Progenitor cell of endocrine pancreas (in vitro differentiated cells): ENCODE results near the gene ASPA. TPM values are rescaled to one million over a fixed set of nuclear protein-coding genes. Genes with fewer than 3 reads are reported as not detected.

ENCODE experiments used
- DNase-seq: peaks from one replicate; pipeline ENCODE4 v3.0.0; 2021; ENCODE audit warnings: low spot score; ENCODE audit not compliant: unreplicated experiment
- H3K27ac Mint-ChIP-seq: 2 replicates; pipeline ENCODE4 v1.8.0; 2021; ENCODE audit warnings: mild to moderate bottlenecking, moderate library complexity, mixed read lengths
- H3K27me3 Mint-ChIP-seq: 2 replicates; pipeline ENCODE4 v1.8.0; 2021; ENCODE audit warnings: mixed read lengths
- H3K36me3 Mint-ChIP-seq: 2 replicates; pipeline ENCODE4 v1.8.0; 2022; ENCODE audit warnings: mixed read lengths; ENCODE audit not compliant: insufficient read depth
- H3K4me1 Mint-ChIP-seq: 2 replicates; pipeline ENCODE4 v1.8.0; 2021; ENCODE audit warnings: low read depth, mixed read lengths
- H3K4me3 Mint-ChIP-seq: 2 replicates; pipeline ENCODE4 v1.8.0; 2021; ENCODE audit warnings: low read depth, mild to moderate bottlenecking, moderate library complexity, mixed read lengths
- H3K9me3 Mint-ChIP-seq: 2 replicates; pipeline ENCODE4 v1.8.0; 2021; ENCODE audit warnings: low read depth, mixed read lengths
- total RNA-seq: library from RNA; stranded (reverse); gene quantifications from 2 replicates; pipeline ENCODE4 v1.2.1, GENCODE V29; 2021
- TF ChIP-seq, protein P1 (sequence below): fragments of 200-600 bp; sonication (generic); IDR thresholded peaks from one replicate; pipeline ENCODE4 v1.5.0; 2021; ENCODE audit warnings: antibody characterized with exemption, mild to moderate bottlenecking; ENCODE audit not compliant: unreplicated experiment

Gene ASPA
- total RNA-seq, 1 donor from 2014 or later = not detected

DNA sequence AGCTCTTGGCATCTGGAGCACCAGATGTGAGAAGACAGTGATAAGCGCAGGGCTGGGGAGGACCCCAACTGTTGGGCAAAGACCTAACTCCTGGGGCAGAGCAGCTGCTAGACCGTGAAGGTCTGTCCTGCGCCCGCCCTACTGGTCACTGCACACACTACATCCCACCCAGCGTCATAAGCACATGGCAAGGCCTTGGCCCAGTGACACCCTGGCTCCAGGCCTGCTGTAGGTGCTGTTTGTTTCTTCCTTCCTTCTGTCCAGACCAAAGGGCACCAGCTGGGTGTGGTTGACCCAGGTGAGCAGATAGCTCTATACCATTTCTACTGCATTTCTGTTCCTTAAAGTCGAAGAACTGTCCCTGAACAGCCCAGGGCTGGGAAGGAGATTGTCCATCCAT lies 75.4 kb downstream of the ASPA start:
- Mint-ChIP-seq H3K27me3 (peaks cover 10% of the 10 kb centered on the region), H3K4me1 (no peaks in the 10 kb centered on the region), H3K36me3 (no peaks in the 10 kb centered on the region), H3K9me3 (peaks cover 7% of the 10 kb centered on the region), H3K27ac (no peak overlapping the region), H3K4me3 (no peak overlapping the region)
- DNase-seq = no peak
- TF ChIP-seq, protein P1, sequence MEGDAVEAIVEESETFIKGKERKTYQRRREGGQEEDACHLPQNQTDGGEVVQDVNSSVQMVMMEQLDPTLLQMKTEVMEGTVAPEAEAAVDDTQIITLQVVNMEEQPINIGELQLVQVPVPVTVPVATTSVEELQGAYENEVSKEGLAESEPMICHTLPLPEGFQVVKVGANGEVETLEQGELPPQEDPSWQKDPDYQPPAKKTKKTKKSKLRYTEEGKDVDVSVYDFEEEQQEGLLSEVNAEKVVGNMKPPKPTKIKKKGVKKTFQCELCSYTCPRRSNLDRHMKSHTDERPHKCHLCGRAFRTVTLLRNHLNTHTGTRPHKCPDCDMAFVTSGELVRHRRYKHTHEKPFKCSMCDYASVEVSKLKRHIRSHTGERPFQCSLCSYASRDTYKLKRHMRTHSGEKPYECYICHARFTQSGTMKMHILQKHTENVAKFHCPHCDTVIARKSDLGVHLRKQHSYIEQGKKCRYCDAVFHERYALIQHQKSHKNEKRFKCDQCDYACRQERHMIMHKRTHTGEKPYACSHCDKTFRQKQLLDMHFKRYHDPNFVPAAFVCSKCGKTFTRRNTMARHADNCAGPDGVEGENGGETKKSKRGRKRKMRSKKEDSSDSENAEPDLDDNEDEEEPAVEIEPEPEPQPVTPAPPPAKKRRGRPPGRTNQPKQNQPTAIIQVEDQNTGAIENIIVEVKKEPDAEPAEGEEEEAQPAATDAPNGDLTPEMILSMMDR = no peak

DNA sequence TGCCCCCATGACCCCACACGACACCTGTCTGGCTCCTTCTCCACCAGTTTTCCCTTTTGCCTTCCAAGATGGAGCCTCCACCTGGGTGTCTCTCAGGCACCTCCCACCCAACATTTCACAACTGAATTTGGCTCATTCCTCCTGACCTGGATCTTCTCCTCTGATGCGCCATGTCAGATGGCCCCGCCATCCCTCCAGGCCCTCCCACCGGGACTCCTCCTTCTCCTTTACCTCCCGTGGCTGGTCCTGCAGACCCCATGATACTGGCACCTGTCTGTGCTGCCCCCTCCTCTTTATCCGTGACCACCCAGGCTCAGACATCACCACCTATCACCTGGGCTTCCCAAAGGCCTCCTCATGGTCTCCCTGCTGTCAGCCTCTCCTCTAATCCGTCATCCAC lies 77.1 kb downstream of the ASPA start:
- peaks cover 7% of the 10 kb centered on the region for H3K9me3 Mint-ChIP-seq
- DNase-seq = no peak
- H3K4me1 Mint-ChIP-seq = no peaks in the 10 kb centered on the region
- peaks cover 10% of the 10 kb centered on the region for H3K27me3 Mint-ChIP-seq
- H3K27ac Mint-ChIP-seq = no peak overlapping the region
- H3K4me3 Mint-ChIP-seq = no peak overlapping the region
- H3K36me3 Mint-ChIP-seq = no peaks in the 10 kb centered on the region
- TF ChIP-seq, protein P1 = no peak

Other genes with a start within 250 kb of the ASPA start
- not detected in 2 replicates for gene OR3A1, start 177.6 kb upstream of the ASPA start, total RNA-seq
- not detected in 2 replicates for gene OR3A2, start 89.7 kb upstream of the ASPA start, total RNA-seq
- gene OR1E1, start 77.6 kb upstream of the ASPA start, total RNA-seq = not detected in 2 replicates
- not detected in 2 replicates for gene OR3A3, start 64.6 kb upstream of the ASPA start, total RNA-seq
- not detected in 2 replicates for gene OR1E2, start 42.2 kb upstream of the ASPA start, total RNA-seq
- gene SPATA22, start 4.2 kb upstream of the ASPA start, total RNA-seq = not detected in 2 replicates
- gene TRPV3, start 81.8 kb downstream of the ASPA start, total RNA-seq = 1.6 and 2.7 TPM in 2 replicates
- gene TRPV1, start 133.4 kb downstream of the ASPA start, total RNA-seq = 11.9 and 12.5 TPM in 2 replicates
- 19.2 and 22.0 TPM in 2 replicates for gene SHPK, start 160.3 kb downstream of the ASPA start, total RNA-seq
- gene CTNS, start 160.8 kb downstream of the ASPA start, total RNA-seq = 16.4 and 16.5 TPM in 2 replicates
- gene TAX1BP3, start 192.6 kb downstream of the ASPA start, total RNA-seq = 81.3 and 93.8 TPM in 2 replicates
- 40.0 and 42.8 TPM in 2 replicates for gene EMC6, start 192.8 kb downstream of the ASPA start, total RNA-seq
- 0.89 and 0.95 TPM in 2 replicates for gene P2RX5, start 220.2 kb downstream of the ASPA start, total RNA-seq
- 8.5 and 8.6 TPM in 2 replicates for gene HASPIN, start 247.9 kb downstream of the ASPA start, total RNA-seq